ENCODE results near the gene CD5L.

- TF ChIP-seq EZH2phosphoT487 (IDR thresholded peaks at IDR 0.05; ENCODE audit: low read depth, severe bottlenecking, unreplicated experiment), result no peak
- TF ChIP-seq, protein P1, sequence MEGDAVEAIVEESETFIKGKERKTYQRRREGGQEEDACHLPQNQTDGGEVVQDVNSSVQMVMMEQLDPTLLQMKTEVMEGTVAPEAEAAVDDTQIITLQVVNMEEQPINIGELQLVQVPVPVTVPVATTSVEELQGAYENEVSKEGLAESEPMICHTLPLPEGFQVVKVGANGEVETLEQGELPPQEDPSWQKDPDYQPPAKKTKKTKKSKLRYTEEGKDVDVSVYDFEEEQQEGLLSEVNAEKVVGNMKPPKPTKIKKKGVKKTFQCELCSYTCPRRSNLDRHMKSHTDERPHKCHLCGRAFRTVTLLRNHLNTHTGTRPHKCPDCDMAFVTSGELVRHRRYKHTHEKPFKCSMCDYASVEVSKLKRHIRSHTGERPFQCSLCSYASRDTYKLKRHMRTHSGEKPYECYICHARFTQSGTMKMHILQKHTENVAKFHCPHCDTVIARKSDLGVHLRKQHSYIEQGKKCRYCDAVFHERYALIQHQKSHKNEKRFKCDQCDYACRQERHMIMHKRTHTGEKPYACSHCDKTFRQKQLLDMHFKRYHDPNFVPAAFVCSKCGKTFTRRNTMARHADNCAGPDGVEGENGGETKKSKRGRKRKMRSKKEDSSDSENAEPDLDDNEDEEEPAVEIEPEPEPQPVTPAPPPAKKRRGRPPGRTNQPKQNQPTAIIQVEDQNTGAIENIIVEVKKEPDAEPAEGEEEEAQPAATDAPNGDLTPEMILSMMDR (IDR thresholded peaks at IDR 0.05; ENCODE audit: poor library complexity), result no peak
- TF ChIP-seq EZH2 (IDR thresholded peaks at IDR 0.05; ENCODE audit: borderline replicate concordance), result no peak
Observed at GRCh38 chr1:157798211-157798610, 43.4 kb downstream of the CD5L start.

All from hepatocyte (in vitro differentiated cells).